Testis (tissue), 3 donors: ENCODE measurements around the gene AKAP12. TPM values are rescaled to one million over a fixed set of nuclear protein-coding genes. Genes with fewer than 3 reads are reported as not detected.
"Not testable (repeated sequence)": the region's sequence is repeated elsewhere in the genome, so short reads cannot be mapped to it uniquely, and the experiment has no call there.

Source experiments
- DNase-seq: peaks from one replicate; pipeline ENCODE4 v3.0.0-alpha.2; 2019
- H3K27ac ChIP-seq, 2 donors: fragments of 200-600 bp; sonication (generic); one replicate each; pipeline ENCODE4 v1.5.1; 2019
- H3K27me3 ChIP-seq: fragments of 200-600 bp; sonication (generic); one replicate; pipeline ENCODE4 v1.5.1; 2019
- H3K36me3 ChIP-seq: fragments of 200-600 bp; sonication (generic); one replicate; pipeline ENCODE4 v1.5.1; 2017; ENCODE audit warnings: low read depth; ENCODE audit errors: missing control alignments
- H3K4me1 ChIP-seq: fragments of 200-600 bp; sonication (generic); one replicate; pipeline ENCODE4 v1.5.1; 2019
- H3K4me3 ChIP-seq, 2 donors: fragments of 200-600 bp; sonication (generic); one replicate each; pipeline ENCODE4 v1.5.1; 2017 to 2019
- H3K9me3 ChIP-seq: fragments of 200-600 bp; sonication (generic); one replicate; pipeline ENCODE4 v1.5.1; 2017
- POLR2A ChIP-seq: fragments of 450-650 bp; IDR thresholded peaks from one replicate; pipeline ENCODE4 v1.6.1; 2017; ENCODE audit warnings: antibody characterized with exemption, mild to moderate bottlenecking, moderate library complexity
- WGBS, 2 donors: methylation state at CpG; one replicate each; pipeline ENCODE4 v1.1.5; 2018; 5-methylcytosine and 5-hydroxymethylcytosine counted together
- intact Hi-C: fragments of 100-400 bp; cut with DNase I; formaldehyde crosslinking; loops from one replicate; pipeline ENCODE4 v1.15.1; 2023; ENCODE audit warnings: low total_unique reads
- polyA plus RNA-seq: library from polyadenylated mRNA; stranded (reverse); fragments of 350-450 nt; fragmentation: Illumina TruSeq; extraction: RNeasy Lipid Tissue Mini Kit (QIAGEN cat#74804); gene quantifications from one replicate; pipeline ENCODE4 v1.2.3, GENCODE V29; 2014; ENCODE audit warnings: low read depth, low replicate concordance; ENCODE audit not compliant: insufficient read depth
- total RNA-seq, 2 donors: library from RNA; depleted of rRNA; stranded (reverse); fragments of >200 nt; gene quantifications; one replicate each; pipeline ENCODE4 v1.2.3, GENCODE V29; 2016
- TF ChIP-seq, protein P1 (sequence below), 3 experiments: fragments of 450-650 bp in 2 of 3; fragments of 200-600 bp in 1 of 3; sonication (generic) in 1 of 3; IDR thresholded peaks; one replicate each; pipeline ENCODE4 v1.5.1; 2016 to 2019; ENCODE audit warnings: antibody characterized with exemption in 3 of 3, mild to moderate bottlenecking in 2 of 3, moderate library complexity in 1 of 3

The AKAP12 gene
- total and polyA plus RNA-seq, 3 donors from 2014 or later: 244 to 287 (median 280) TPM

DNA sequence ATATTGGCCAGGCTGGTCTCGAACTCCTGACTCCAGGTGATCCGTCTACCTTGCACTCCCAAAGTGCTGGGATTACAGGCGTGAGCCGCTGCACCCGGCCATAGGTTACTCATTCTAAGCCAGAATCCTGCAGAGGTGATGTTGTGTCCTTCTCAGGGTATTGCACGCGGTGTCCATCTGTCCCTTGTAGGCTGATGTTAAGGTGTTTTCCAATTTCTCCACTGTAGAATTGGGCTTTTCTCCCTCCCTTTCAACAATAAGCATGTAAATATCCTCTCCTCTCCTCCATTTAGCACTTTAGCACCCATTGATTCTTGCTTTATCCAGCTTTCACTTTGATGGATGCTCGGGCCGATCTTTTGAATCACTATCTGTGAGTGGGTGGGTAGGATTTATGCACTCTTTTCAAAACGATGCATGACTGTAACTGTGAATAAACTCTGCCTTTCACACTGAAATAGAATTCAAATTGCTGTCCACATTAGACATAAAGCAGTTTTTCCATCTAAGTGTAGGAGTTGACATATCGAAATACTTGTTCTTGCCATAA, 99.0 kb downstream of the AKAP12 start:
- H3K36me3 ChIP-seq: no peaks in the 10 kb centered on the region
- H3K27me3 ChIP-seq: no peaks in the 10 kb centered on the region
- H3K4me1 ChIP-seq: no peaks in the 10 kb centered on the region
- intact Hi-C loops: no loop called here
- TF ChIP-seq, protein P1, sequence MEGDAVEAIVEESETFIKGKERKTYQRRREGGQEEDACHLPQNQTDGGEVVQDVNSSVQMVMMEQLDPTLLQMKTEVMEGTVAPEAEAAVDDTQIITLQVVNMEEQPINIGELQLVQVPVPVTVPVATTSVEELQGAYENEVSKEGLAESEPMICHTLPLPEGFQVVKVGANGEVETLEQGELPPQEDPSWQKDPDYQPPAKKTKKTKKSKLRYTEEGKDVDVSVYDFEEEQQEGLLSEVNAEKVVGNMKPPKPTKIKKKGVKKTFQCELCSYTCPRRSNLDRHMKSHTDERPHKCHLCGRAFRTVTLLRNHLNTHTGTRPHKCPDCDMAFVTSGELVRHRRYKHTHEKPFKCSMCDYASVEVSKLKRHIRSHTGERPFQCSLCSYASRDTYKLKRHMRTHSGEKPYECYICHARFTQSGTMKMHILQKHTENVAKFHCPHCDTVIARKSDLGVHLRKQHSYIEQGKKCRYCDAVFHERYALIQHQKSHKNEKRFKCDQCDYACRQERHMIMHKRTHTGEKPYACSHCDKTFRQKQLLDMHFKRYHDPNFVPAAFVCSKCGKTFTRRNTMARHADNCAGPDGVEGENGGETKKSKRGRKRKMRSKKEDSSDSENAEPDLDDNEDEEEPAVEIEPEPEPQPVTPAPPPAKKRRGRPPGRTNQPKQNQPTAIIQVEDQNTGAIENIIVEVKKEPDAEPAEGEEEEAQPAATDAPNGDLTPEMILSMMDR (IDR thresholded peaks at IDR 0.05): no peak
- TF ChIP-seq POLR2A: no peak
- no peak overlapping the region for H3K27ac ChIP-seq
- H3K4me3 ChIP-seq: no peak overlapping the region
- WGBS, 2 donors: 86 to 89% methylated on average over 11 of the region's 11 CpGs
- DNase-seq: no peak
- no peaks in the 10 kb centered on the region for H3K9me3 ChIP-seq

DNA sequence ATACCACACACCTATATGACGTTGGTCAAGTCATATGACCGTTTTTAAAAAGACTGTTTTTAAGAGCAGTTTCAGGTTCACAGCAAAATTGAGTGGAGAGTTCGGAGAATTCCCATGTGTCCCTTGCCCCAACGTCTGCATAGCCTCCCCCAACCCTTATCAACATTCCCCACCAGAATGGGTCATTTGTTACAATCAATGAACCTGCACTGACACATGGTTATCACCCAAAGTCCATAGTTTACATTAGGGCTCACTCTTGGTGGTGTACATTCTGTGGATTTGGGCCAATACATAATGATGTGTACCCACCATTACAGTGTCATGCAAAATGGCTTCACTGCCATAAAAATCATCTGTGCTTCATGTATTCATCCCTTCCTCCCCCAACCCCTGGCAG, 99.6 kb downstream of the AKAP12 start:
- intact Hi-C loops: no loop called here
- no peak for TF ChIP-seq POLR2A
- TF ChIP-seq, protein P1 (IDR thresholded peaks at IDR 0.05): no peak
- no peak overlapping the region for H3K4me3 ChIP-seq
- no peak for DNase-seq
- H3K27me3 ChIP-seq: no peaks in the 10 kb centered on the region
- H3K9me3 ChIP-seq: no peaks in the 10 kb centered on the region
- no peaks in the 10 kb centered on the region for H3K4me1 ChIP-seq
- 70 to 83% methylated on average over 4 of the region's 4 CpGs for WGBS, 2 donors
- H3K36me3 ChIP-seq: no peaks in the 10 kb centered on the region
- no peak overlapping the region for H3K27ac ChIP-seq

DNA sequence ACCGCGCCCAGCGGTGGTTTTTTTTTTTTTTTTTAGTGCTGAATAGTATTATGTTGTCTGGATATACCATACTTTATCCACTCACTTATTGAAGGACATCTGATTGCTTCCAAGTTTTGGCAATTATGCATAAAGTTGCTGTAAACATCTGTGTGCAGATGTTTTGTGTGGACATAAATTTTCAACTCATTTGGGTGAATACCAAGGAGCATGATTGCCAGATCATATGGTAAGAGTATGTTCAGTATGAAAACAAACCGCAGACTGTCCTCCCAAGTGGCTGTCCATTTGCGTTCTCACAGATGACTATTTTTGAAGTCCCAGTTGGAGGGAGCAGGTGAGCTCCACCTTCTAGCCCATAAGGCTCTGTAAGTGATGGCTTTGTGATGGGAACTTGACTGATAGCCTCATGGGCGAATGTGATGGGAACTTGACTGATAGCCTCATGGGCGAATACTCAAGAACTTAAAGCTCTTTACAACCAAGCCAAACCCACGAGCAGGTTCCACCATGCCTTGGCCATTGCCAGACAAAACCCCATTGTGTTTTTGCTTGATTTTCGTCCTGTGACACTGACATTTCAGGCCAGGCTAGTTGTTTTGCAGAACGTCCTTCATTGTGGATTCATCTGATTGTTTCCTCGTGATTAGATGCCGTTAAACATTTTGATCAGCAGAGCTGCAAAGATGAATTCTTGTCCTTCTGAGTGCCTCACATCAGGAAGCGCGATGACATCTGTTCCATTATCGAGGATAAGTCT, 100.6 kb downstream of the AKAP12 start:
- Histone ChIP-seq H3K27ac (peak overlapping the region in 1 of 2 donors; percentile 25), H3K27me3 (no peaks in the 10 kb centered on the region), H3K4me1 (no peaks in the 10 kb centered on the region), H3K9me3 (no peaks in the 10 kb centered on the region), H3K36me3 (no peaks in the 10 kb centered on the region), H3K4me3 (no peak overlapping the region)
- WGBS, 2 donors: 69 to 79% methylated on average over 15 of the region's 15 CpGs
- intact Hi-C loops: no loop called here
- no peak for DNase-seq
- TF ChIP-seq, protein P1 (IDR thresholded peaks at IDR 0.05): no peak
- TF ChIP-seq POLR2A: no peak

DNA sequence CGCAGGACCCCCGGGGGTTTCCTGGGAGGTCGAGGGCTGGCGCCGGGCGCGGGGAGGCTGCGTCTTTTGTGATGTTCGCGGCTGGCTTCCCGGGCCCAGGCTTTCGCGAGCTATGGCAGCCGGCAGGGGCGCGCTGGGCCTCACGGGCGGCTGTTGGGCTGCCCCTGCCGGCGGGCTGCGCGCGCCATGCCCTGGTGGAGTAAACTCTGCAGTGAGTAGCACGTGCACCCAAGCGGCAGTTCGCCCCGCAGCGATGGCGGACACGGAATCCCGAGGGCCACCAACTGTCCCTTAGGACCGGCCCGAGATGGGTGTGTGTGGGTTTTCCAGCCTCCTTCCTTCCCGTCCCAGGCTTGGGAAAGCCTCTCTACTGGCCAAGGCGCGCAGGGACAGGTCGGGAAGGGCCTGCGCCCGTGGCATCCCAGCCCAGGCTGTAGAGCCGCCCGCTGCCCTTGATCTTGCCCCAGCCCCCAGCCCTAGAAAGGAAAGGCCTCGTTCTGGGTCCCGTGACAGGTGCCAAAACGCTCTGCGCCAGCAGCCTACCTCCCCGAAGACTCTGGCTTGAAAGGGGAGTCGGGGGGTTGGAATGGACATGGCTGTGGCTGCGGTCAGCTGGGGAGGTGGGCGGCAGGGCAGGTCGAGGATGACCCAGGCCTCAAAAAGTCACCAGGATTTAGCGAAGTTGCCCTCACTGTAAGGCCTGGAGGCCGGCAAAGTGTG, 101.9 kb downstream of the AKAP12 start:
- Histone ChIP-seq H3K36me3 (no peaks in the 10 kb centered on the region), H3K4me3 (peak overlapping the region; percentile 46 to 51), H3K4me1 (no peaks in the 10 kb centered on the region), H3K27ac (peak overlapping the region; percentile 25 to 31), H3K9me3 (no peaks in the 10 kb centered on the region), H3K27me3 (no peaks in the 10 kb centered on the region)
- peak; percentile 32 for DNase-seq
- WGBS, 2 donors: 73 to 81% methylated on average over 9 to 48 of the region's 52 CpGs
- TF ChIP-seq, protein P1 (IDR thresholded peaks at IDR 0.05): no peak
- no peak for TF ChIP-seq POLR2A
- intact Hi-C loops: no loop called here

DNA sequence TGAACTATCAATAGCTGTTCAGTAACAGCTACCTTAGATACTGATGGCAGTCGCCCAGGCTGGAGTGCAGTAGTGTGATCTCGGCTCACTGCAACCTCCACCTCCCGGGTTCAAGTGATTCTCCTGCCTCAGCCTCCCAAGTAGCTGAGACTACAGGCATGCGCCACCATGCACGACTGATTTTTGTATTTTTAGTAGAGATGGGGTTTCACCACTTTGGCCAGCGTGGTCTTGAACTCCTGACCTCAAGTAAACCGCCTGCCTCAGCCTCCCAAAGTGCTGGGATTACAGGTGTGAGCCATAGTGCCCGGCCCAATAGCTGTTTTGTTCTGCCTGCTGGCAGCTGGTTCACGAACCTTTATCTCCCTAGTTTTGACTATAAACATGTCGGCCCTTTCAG, 103.0 kb downstream of the AKAP12 start:
- H3K27ac ChIP-seq: not testable (repeated sequence)

More for the DNA sequence above, 103.0 kb downstream of the AKAP12 start:
- H3K36me3 ChIP-seq, DNase-seq, H3K9me3 ChIP-seq, intact Hi-C loops, H3K4me1 ChIP-seq, H3K4me3 ChIP-seq, H3K27me3 ChIP-seq: not testable (repeated sequence)
- WGBS, 2 donors: 80 to 86% methylated on average over 10 of the region's 10 CpGs
